Measurements from ENCODE around the gene RSAD1.

The RSAD1 gene

GRCh38 chr17:50478391-50479381, at the start of gene RSAD1:
Gene RSAD1, plus strand, starts transcription at chr17:50478860. Its CDS starts 25 bp downstream, at chr17:50478885.
- DNase-seq: peak; percentile 84

- no peak for DNase-seq
Observed at GRCh38 chr17:50429793-50430192, 48.9 kb upstream of the RSAD1 start.

- no peak for DNase-seq
Observed at GRCh38 chr17:50430821-50431618, 47.6 kb upstream of the RSAD1 start.

GRCh38 chr17:50432125-50432762, 46.4 kb upstream of the RSAD1 start:
- no peak for DNase-seq

GRCh38 chr17:50437409-50437808, 41.3 kb upstream of the RSAD1 start:
- no peak for DNase-seq

GRCh38 chr17:50439008-50439407, 39.7 kb upstream of the RSAD1 start:
- no peak for DNase-seq

- DNase-seq: no peak
Observed at GRCh38 chr17:50440172-50440837, 38.4 kb upstream of the RSAD1 start.

GRCh38 chr17:50440838-50441829, 37.5 kb upstream of the RSAD1 start:
- DNase-seq: no peak

- no peak for DNase-seq
Observed at GRCh38 chr17:50443505-50443974, 35.1 kb upstream of the RSAD1 start.

- no peak for DNase-seq
Observed at GRCh38 chr17:50444841-50445715, 33.6 kb upstream of the RSAD1 start.

- no peak for DNase-seq
Observed at GRCh38 chr17:50445730-50446325, 32.8 kb upstream of the RSAD1 start.

GRCh38 chr17:50447870-50448595, 30.6 kb upstream of the RSAD1 start:
- no peak for DNase-seq

- no peak for DNase-seq
Observed at GRCh38 chr17:50448643-50449042, 30.0 kb upstream of the RSAD1 start.

GRCh38 chr17:50451943-50452629, 26.6 kb upstream of the RSAD1 start:
- DNase-seq: no peak

- no peak for DNase-seq
Observed at GRCh38 chr17:50452630-50453300, 25.9 kb upstream of the RSAD1 start.

GRCh38 chr17:50453901-50454300, 24.8 kb upstream of the RSAD1 start:
- no peak for DNase-seq

- DNase-seq: no peak
Observed at GRCh38 chr17:50457621-50458020, 21.0 kb upstream of the RSAD1 start.

GRCh38 chr17:50458270-50458669, 20.4 kb upstream of the RSAD1 start:
- DNase-seq: no peak
